HepG2 (cell line): ENCODE measurements around the gene SERPINF2. TPM values are rescaled to one million over a fixed set of nuclear protein-coding genes. Genes with fewer than 3 reads are reported as not detected.

Source experiments
- ATAC-seq: fragments of 200-7000 bp; cut with Tn5 transposase; 3 replicates; pipeline ENCODE4 v1.9.1; 2020; ENCODE audit warnings: mild to moderate bottlenecking, moderate library complexity
- BruUV-seq: library from RNA; stranded (reverse); fragments of 400-500 nt; replicated peaks from 2 replicates; lab custom pipeline; 2021; lab: Mats Ljungman, UMichigan
- CTCF ChIA-PET: fragments of 300-600 bp; formaldehyde crosslinking; extraction: SDS; loops from one replicate; lab custom pipeline; 2021; ENCODE audit warnings: low total read pairs, inconsistent platforms, low intra/inter-chr PET ratio; lab: Yijun Ruan, JAX
- POLR2A ChIA-PET: fragments of 350-600 bp; sonication (Branson Sonifier 250); formaldehyde crosslinking; loops from one replicate; lab custom pipeline; 2020; ENCODE audit warnings: antibody characterized with exemption, inconsistent platforms; lab: Yijun Ruan, JAX
- DNase-seq: peaks from one replicate; pipeline ENCODE4 v3.0.0-alpha.2; 2015; ENCODE audit warnings: low spot score
- FAIRE-seq: peaks from 3 replicates; lab custom pipeline; 2011; peaks lifted over from hg19 to GRCh38; lab: Jason Lieb, UNC
- H2AFZ ChIP-seq: one replicate; pipeline ENCODE4 v1.6.1; 2011; ENCODE audit warnings: low read length, inconsistent platforms
- H3K27ac ChIP-seq: fragments of 300-600 bp; 3 replicates; pipeline ENCODE4 v1.8.0; 2011; ENCODE audit warnings: mixed run types, mild to moderate bottlenecking, mixed read lengths, low read length, inconsistent platforms; ENCODE audit not compliant: insufficient read depth; ENCODE audit errors: extremely low read length
- H3K27me3 ChIP-seq, 2 experiments: fragments of 200-600 bp in 1 of 2; 2 replicates in 1 of 2; 3 replicates in 1 of 2; pipeline versions ENCODE4 v1.6.0 to v1.8.0; 2011; ENCODE audit warnings: low read length in 2 of 2, mild to moderate bottlenecking in 2 of 2, moderate library complexity in 2 of 2, inconsistent platforms in 1 of 2; ENCODE audit not compliant: insufficient read depth in 2 of 2, control insufficient read depth in 1 of 2
- H3K36me3 ChIP-seq, 2 experiments: fragments of 200-600 bp in 1 of 2; replicated peaks in 1 of 2; 2 replicates in 1 of 2; 3 replicates in 1 of 2; pipeline versions ENCODE4 v1.5.1 to v1.8.0; 2011; ENCODE audit warnings: low read length in 2 of 2, inconsistent platforms in 1 of 2; ENCODE audit not compliant: insufficient read depth in 2 of 2, control insufficient read depth in 1 of 2
- H3K4me1 ChIP-seq: 2 replicates; pipeline ENCODE4 v1.5.1; 2012; ENCODE audit warnings: low read length, inconsistent platforms; ENCODE audit not compliant: insufficient read depth
- H3K4me2 ChIP-seq: 2 replicates; pipeline ENCODE4 v1.6.0; 2011; ENCODE audit warnings: low read depth, low read length, inconsistent platforms
- H3K4me3 ChIP-seq, 3 experiments: fragments of 200-600 bp in 1 of 3; sonication (generic), shearing (Covaris generic) in 1 of 3; replicated peaks in 1 of 3; 2 replicates each; pipeline ENCODE4 v1.5.1; 2011 to 2016; ENCODE audit warnings: low read length in 3 of 3, inconsistent platforms in 2 of 3, low read depth in 2 of 3, mild to moderate bottlenecking in 2 of 3, control low read depth in 1 of 3, mixed read lengths in 1 of 3; ENCODE audit not compliant: insufficient read depth in 1 of 3
- H3K79me2 ChIP-seq: one replicate; pipeline ENCODE4 v1.6.1; 2011; ENCODE audit warnings: low read length, inconsistent platforms; ENCODE audit not compliant: insufficient read depth
- H3K9ac ChIP-seq: 2 replicates; pipeline ENCODE4 v1.6.0; 2011; ENCODE audit warnings: mild to moderate bottlenecking, low read depth, low read length, inconsistent platforms; ENCODE audit not compliant: insufficient read depth
- H3K9me3 ChIP-seq: 2 replicates; pipeline ENCODE4 v1.5.1; 2012; ENCODE audit warnings: mild to moderate bottlenecking, low read length
- H4K20me1 ChIP-seq: 2 replicates; pipeline ENCODE4 v1.6.0; 2011; ENCODE audit warnings: inconsistent platforms, mild to moderate bottlenecking, low read length, moderate library complexity; ENCODE audit not compliant: insufficient read depth
- CHD2 ChIP-seq: IDR thresholded peaks from 2 replicates; pipeline ENCODE4 v1.6.1; 2011; ENCODE audit warnings: low read depth, low read length, improper control_type of control experiment
- EP300 ChIP-seq, 3 experiments: sonication (generic) in 1 of 3; formaldehyde crosslinking in 1 of 3; IDR thresholded peaks; 2 replicates each; pipeline versions ENCODE4 v1.5.1 to v1.6.1; 2011 to 2020; ENCODE audit warnings: low read depth in 2 of 3, low read length in 2 of 3, borderline replicate concordance in 1 of 3, improper control_type of control experiment in 1 of 3, mild to moderate bottlenecking in 1 of 3, missing genetic modification reagents in 1 of 3, moderate library complexity in 1 of 3
- GTF2F1 ChIP-seq: fragments of 150-350 bp; IDR thresholded peaks from 2 replicates; pipeline ENCODE4 v1.6.1; 2014; ENCODE audit warnings: low read length
- KLF12 ChIP-seq: sonication (generic); formaldehyde crosslinking; IDR thresholded peaks from 2 replicates; pipeline ENCODE4 v1.4.0; 2020; ENCODE audit warnings: missing genetic modification reagents, borderline replicate concordance
- MTF1 ChIP-seq: sonication (generic); formaldehyde crosslinking; IDR thresholded peaks from 2 replicates; pipeline ENCODE4 v1.5.0; 2020; ENCODE audit warnings: missing genetic modification reagents
- RBFOX2 ChIP-seq: fragments of 200-400 bp; formaldehyde crosslinking; IDR thresholded peaks from 2 replicates; pipeline ENCODE4 v1.6.1; 2017; ENCODE audit warnings: low read depth, mild to moderate bottlenecking, low read length
- STAT5B ChIP-seq: sonication (generic); formaldehyde crosslinking; IDR thresholded peaks from 2 replicates; pipeline ENCODE4 v1.4.0; 2020; ENCODE audit warnings: missing genetic modification reagents
- ZC3H13 ChIP-seq: sonication (generic); formaldehyde crosslinking; IDR thresholded peaks from 2 replicates; pipeline ENCODE4 v1.8.1; 2023; ENCODE audit warnings: mild to moderate bottlenecking, missing genetic modification reagents, moderate library complexity
- ZFP36 ChIP-seq: fragments of 150-350 bp; IDR thresholded peaks from 2 replicates; pipeline ENCODE4 v1.6.1; 2018; ENCODE audit warnings: borderline replicate concordance, low read length, low read depth; ENCODE audit not compliant: partially characterized antibody
- ZNF253 ChIP-seq: sonication (generic); formaldehyde crosslinking; IDR thresholded peaks from 2 replicates; pipeline ENCODE4 v1.8.0; 2022; ENCODE audit warnings: mild to moderate bottlenecking, missing genetic modification reagents, borderline replicate concordance
- ZNF484 ChIP-seq: sonication (generic); formaldehyde crosslinking; IDR thresholded peaks from 2 replicates; pipeline ENCODE4 v1.5.1; 2020; ENCODE audit warnings: mild to moderate bottlenecking, low read depth, missing genetic modification reagents, borderline replicate concordance
- ZNF546 ChIP-seq: sonication (generic); formaldehyde crosslinking; conservative IDR thresholded peaks from 2 replicates; pipeline ENCODE4 v1.8.1; 2023; ENCODE audit warnings: mild to moderate bottlenecking, missing genetic modification reagents
- ZNF788 ChIP-seq: sonication (generic); formaldehyde crosslinking; IDR thresholded peaks from 2 replicates; pipeline ENCODE4 v1.5.0; 2020; ENCODE audit warnings: mild to moderate bottlenecking, missing genetic modification reagents, borderline replicate concordance
- WGBS: methylation state at CpG from one replicate; pipeline ENCODE4 v1.1.6; 2017; ENCODE audit warnings: low lambda C conversion rate; 5-methylcytosine and 5-hydroxymethylcytosine counted together
- in situ Hi-C: cut with HindIII; loops from 2 replicates; pipeline ENCODE4 v1.10.0; 2017; ENCODE audit warnings: low pct_unique_long_range_greater_than_20kb; ENCODE audit not compliant: extremely low pct_ligation_motif_present
- intact Hi-C: fragments of 100-400 bp; cut with micrococcal nuclease; formaldehyde crosslinking; loops from one replicate; pipeline ENCODE4 v1.10.0; 2022; ENCODE audit not compliant: unreplicated experiment
- polyA plus RNA-seq, 8 experiments: library from polyadenylated mRNA; depleted of rRNA in 3 of 8; stranded (reverse) in 7 of 8; unstranded in 1 of 8; fragments of >200 nt; fragmentation: Illumina TruSeq in 4 of 8; extraction: Trizol in 4 of 8; gene quantifications; 2 replicates each; pipeline versions ENCODE4 v1.2.1 to v1.2.3, GENCODE V29; 2011 to 2016; ENCODE audit warnings: low read depth in 4 of 8, missing spikeins in 1 of 8, mixed read lengths in 1 of 8; ENCODE audit not compliant: insufficient read depth in 1 of 8
- total RNA-seq, 5 experiments: library from RNA; depleted of rRNA; stranded (reverse); fragments of >200 nt; fragmentation: Illumina TruSeq; extraction: Trizol; gene quantifications; 2 replicates each; pipeline ENCODE4 v1.2.3, GENCODE V29; 2016; ENCODE audit warnings: low read depth in 1 of 5
- TF ChIP-seq, protein P1 (sequence below): sonication (generic); formaldehyde crosslinking; IDR thresholded peaks from 2 replicates; pipeline ENCODE4 v1.5.0; 2020; ENCODE audit warnings: mild to moderate bottlenecking, low read depth, missing genetic modification reagents, borderline replicate concordance

SERPINF2 gene
- total and polyA plus RNA-seq, 2 of the 13 experiments (the other 11 are each of a cell fraction or from before 2014, with no cell fraction given), result 309 to 548 TPM

DNA sequence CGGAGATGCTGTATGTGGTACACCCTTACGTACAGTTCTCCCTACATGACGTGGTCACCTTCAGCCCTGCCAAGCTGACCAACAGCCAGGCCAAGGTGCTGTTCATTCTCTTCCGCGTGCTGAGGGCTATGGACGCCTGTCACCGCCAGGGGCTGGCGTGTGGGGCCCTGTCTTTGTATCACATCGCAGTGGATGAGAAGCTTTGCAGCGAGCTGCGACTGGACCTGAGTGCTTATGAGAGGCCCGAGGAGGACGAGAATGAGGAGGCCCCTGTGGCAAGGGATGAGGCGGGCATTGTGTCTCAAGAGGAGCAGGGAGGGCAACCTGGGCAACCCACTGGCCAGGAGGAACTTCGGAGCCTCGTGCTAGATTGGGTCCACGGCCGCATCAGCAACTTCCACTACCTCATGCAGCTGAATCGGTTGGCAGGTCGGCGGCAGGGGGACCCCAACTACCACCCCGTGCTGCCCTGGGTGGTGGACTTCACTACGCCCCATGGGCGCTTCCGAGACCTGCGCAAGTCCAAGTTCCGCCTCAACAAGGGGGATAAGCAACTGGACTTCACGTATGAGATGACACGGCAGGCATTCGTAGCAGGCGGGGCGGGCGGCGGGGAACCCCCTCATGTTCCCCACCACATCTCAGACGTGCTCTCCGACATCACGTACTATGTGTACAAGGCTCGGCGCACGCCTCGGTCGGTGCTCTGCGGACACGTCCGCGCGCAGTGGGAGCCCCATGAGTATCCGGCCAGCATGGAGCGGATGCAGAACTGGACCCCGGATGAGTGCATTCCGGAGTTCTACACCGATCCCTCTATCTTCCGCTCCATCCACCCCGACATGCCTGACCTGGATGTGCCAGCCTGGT, 16.8 kb upstream of the SERPINF2 start:
- CTCF ChIA-PET, result no interaction called here

DNA sequence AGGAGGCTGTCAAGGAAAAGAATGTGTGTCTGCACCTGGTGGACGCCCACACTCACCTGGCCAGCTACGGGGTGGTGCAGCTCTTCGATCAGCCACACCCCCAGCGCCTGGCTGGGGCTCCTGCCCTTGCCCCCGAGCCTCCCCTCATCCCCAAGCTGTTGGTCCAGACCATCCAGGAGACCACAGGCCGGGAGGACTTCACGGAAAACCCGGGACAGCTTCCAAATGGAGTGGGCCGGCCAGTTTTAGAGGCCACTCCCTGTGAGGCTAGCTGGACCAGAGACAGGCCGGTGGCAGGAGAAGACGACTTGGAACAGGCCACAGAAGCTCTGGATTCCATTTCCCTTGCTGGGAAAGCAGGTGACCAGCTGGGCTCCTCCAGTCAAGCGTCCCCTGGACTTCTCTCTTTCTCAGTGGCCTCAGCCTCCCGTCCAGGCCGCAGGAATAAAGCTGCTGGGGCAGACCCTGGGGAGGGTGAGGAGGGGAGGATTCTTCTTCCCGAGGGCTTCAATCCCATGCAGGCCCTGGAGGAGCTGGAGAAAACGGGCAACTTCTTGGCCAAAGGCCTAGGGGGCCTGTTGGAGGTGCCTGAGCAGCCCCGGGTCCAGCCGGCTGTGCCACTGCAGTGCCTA, 15.9 kb upstream of the SERPINF2 start:
- FAIRE-seq (no peak), DNase-seq (no peak)
- CTCF ChIA-PET, result no interaction called here
- H3K4me2 ChIP-seq, result no peak overlapping the region
- H2AFZ ChIP-seq, result no peak overlapping the region
- H3K9ac ChIP-seq, result no peak overlapping the region
- no peaks in the 10 kb centered on the region for H3K27me3 ChIP-seq
- BruUV-seq, result no TSS peak
- H3K4me1 ChIP-seq, result peaks cover 54% of the 10 kb centered on the region
- in situ Hi-C loops (no loop called here), intact Hi-C loops (no loop called here)
- 94% methylated on average over 13 of the region's 18 CpGs for WGBS
- no peaks in the 10 kb centered on the region for H4K20me1 ChIP-seq
- H3K4me3 ChIP-seq, result no peak overlapping the region
- H3K27ac ChIP-seq, result no peak overlapping the region
- H3K36me3 ChIP-seq, result peaks cover 0 to 1% of the 10 kb centered on the region in 2 experiments; a peak in 2 of 5 replicates
- H3K9me3 ChIP-seq, result no peaks in the 10 kb centered on the region
- H3K79me2 ChIP-seq, result peaks cover 23% of the 10 kb centered on the region
- TF ChIP-seq ZNF253 (CRISPR knock-in tag), result no peak
- no peak for TF ChIP-seq ZNF546 (CRISPR knock-in tag)
- TF ChIP-seq MTF1 (CRISPR knock-in tag), result no peak
- TF ChIP-seq KLF12, result no peak
- no peak for TF ChIP-seq GTF2F1
- TF ChIP-seq ZFP36, result no peak
- no peak for TF ChIP-seq ZNF788 (CRISPR knock-in tag)
- no peak for TF ChIP-seq ZNF484 (CRISPR knock-in tag)
- TF ChIP-seq CHD2, result no peak
- TF ChIP-seq, all 625 proteins: peak for 0
- POLR2A ChIA-PET, result interaction anchor here (1.0 to 17.5 kb wide), 7 partner anchors 10 to 139 kb away, joined by 3 to 299 read pairs (median 48); partner anchors contain the start of genes SERPINF1 and SERPINF2
- ATAC-seq, result no peak

More for the DNA sequence above, 16.8 kb upstream of the SERPINF2 start:
- FAIRE-seq, result no peak
- no peak overlapping the region for H2AFZ ChIP-seq
- H3K27me3 ChIP-seq, result no peaks in the 10 kb centered on the region
- TF ChIP-seq ZC3H13 (0 out of 2 replicates have a peak, but pooled peaks have one; percentile 13), EP300 (IDR thresholded peaks at IDR 0.05; ENCODE audit: low read depth in 2 of 2, low read length in 2 of 2) (no peak), EP300 (CRISPR knock-in tag; IDR thresholded peaks at IDR 0.05; ENCODE audit: borderline replicate concordance) (no peak), STAT5B (CRISPR knock-in tag) (no peak), RBFOX2 (peak; percentile 58)
- TF ChIP-seq, protein P1, sequence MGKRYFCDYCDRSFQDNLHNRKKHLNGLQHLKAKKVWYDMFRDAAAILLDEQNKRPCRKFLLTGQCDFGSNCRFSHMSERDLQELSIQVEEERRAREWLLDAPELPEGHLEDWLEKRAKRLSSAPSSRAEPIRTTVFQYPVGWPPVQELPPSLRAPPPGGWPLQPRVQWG (CRISPR knock-in tag), result no peak
- TF ChIP-seq, all 625 proteins: peak for 2
- WGBS, result 90% methylated on average over 41 of the region's 54 CpGs
- Histone ChIP-seq H3K27ac (peak overlapping the region; percentile 77), H4K20me1 (no peaks in the 10 kb centered on the region), H3K9me3 (no peaks in the 10 kb centered on the region), H3K9ac (peak overlapping the region; percentile 73), H3K4me1 (peaks cover 61% of the 10 kb centered on the region), H3K79me2 (peaks cover 23% of the 10 kb centered on the region), H3K36me3 (peaks cover 0 to 1% of the 10 kb centered on the region in 2 experiments; a peak in 2 of 5 replicates), H3K4me2 (peak overlapping the region; percentile 97), H3K4me3 (peak overlapping the region; percentile 62 to 78 (median 64); a peak in 5 of 6 replicates)
- intact Hi-C loops, result no loop called here
- DNase-seq (no peak), ATAC-seq (no peak; the same call in 2 of the 3 replicates)
- POLR2A ChIA-PET, result interaction anchor here (1.4 to 17.5 kb wide), 8 partner anchors 10 to 76 kb away, joined by 4 to 299 read pairs (median 30); partner anchors contain the start of genes RILP, SERPINF1 and SERPINF2
- TSS peak; percentile 54 for BruUV-seq
- in situ Hi-C loops, result no loop called here
